GM20000 (cell line): ENCODE results near the gene ING3.

Source experiments
- DNase-seq: peaks from one replicate; pipeline ENCODE4 v3.0.0; 2012; ENCODE audit warnings: low spot score
- TF ChIP-seq, protein P1 (sequence below): IDR thresholded peaks from 2 replicates; pipeline ENCODE4 v1.5.1; 2012; ENCODE audit warnings: mild to moderate bottlenecking, control low read depth; ENCODE audit errors: extremely low read depth, missing control alignments

The ING3 gene, protein sequence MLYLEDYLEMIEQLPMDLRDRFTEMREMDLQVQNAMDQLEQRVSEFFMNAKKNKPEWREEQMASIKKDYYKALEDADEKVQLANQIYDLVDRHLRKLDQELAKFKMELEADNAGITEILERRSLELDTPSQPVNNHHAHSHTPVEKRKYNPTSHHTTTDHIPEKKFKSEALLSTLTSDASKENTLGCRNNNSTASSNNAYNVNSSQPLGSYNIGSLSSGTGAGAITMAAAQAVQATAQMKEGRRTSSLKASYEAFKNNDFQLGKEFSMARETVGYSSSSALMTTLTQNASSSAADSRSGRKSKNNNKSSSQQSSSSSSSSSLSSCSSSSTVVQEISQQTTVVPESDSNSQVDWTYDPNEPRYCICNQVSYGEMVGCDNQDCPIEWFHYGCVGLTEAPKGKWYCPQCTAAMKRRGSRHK

DNA sequence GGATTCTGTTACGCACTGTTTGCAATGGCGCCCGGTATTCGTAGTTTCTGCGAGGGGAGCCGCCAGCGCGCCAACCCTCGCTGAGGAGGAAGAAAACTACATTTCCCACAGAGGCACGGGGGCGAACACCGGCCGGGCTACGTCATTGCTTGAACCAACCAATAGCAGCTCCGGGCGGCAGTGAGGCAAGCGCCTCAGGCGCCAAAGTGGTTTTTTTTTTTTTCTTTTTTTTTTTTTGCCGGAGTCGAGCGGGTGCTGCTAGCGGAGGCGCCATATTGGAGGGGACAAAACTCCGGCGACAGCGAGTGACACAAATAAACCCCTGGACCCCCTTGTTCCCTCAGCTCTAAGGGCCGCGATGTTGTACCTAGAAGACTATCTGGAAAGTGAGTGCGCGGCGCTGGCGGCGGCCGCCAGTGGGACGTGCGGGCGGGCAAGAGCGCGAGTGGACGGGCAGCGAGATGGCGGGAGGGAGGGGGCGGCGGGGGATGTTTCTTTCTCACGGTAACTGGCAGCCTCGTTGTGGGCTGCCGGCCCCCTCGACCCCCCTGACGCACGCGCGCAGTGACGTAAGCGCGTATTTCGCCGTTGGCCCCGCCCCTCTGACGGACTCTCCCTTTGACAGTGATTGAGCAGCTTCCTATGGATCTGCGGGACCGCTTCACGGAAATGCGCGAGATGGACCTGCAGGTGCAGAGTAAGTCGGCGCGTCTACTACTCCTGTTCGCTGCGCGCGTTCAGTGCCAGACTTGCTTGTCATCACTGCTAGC is at the start of gene ING3:
ING3 (plus strand) TSS at position 239 of the 770 bp plus-strand sequence; CDS start at position 359, 120 bp downstream.
- TF ChIP-seq, protein P1, sequence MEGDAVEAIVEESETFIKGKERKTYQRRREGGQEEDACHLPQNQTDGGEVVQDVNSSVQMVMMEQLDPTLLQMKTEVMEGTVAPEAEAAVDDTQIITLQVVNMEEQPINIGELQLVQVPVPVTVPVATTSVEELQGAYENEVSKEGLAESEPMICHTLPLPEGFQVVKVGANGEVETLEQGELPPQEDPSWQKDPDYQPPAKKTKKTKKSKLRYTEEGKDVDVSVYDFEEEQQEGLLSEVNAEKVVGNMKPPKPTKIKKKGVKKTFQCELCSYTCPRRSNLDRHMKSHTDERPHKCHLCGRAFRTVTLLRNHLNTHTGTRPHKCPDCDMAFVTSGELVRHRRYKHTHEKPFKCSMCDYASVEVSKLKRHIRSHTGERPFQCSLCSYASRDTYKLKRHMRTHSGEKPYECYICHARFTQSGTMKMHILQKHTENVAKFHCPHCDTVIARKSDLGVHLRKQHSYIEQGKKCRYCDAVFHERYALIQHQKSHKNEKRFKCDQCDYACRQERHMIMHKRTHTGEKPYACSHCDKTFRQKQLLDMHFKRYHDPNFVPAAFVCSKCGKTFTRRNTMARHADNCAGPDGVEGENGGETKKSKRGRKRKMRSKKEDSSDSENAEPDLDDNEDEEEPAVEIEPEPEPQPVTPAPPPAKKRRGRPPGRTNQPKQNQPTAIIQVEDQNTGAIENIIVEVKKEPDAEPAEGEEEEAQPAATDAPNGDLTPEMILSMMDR = no peak
- peak; percentile 87 for DNase-seq

DNA sequence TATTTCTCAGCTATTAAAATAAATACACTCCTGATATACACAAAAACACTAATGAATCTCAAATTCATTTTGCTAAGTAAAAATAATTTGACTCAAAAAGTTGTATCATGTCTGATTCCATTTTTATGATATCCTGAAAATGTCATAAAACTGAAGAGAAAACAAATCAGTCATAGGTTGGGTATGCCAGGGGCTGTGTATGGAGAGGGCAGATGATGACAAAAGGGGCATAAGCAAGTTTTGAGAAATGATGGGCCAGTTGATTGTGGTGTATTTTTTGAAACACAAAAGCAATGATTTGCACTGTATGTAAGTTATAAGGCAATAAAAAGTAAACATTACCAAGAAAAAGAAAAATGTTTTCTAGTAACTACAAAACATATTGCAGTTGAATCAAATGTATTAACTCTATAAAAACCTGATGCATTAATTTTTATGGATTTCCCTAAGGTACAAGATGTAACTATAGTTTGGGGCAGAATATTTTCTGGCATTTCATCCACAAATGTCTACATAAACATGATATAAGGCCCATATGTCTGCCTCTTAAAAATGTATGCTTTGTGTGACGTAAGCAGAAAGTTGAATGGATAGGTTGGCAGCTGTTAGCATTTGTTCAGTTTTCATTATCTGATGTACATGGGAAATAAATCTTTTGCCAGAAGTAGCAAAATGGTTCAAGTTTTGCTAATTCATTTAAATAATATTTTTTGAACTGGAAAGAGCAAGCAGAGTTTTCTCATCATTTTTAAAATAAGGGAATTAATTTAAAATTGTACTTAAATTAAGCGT is 35.1 kb upstream of the ING3 start:
- DNase-seq = no peak

DNA sequence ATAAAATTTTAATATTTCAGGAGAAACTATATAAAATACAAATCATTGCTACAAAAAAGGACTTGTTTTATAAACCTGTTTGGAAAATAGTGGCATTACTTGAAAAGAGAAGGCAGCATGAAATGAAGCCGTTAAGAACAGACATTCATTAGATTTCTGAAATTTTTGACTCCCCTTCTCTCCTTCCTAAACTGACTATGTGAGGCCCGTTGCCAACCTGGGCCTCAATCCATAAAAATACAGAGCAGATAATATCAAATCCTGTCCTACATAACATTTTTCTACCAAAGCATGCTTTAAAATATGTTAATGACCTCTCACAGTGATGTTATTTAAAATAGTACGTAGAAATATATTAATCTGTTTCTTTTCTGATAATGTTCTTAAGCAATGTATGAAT is 34.5 kb upstream of the ING3 start:
- TF ChIP-seq, protein P1 = no peak
- no peak for DNase-seq

More for the DNA sequence above, 35.1 kb upstream of the ING3 start:
- TF ChIP-seq, protein P1 = no peak

DNA sequence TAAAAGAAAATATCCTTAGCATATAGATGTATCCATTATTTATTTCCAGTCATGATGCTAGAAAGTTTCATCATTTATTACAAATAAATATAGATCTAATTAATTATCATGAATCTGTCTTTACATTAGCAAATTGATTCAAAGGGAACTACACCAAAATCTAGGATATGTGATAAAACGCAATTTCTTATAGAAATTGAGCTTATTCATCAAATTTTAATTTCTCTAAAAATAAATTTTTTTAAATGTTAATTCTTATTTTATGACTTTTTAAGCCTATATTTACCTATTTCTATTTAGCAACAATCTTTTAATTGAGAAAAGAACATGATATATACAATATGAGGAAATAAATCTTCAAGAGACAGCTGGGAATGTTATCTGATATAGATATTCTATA is 34.0 kb upstream of the ING3 start:
- DNase-seq = no peak

DNA sequence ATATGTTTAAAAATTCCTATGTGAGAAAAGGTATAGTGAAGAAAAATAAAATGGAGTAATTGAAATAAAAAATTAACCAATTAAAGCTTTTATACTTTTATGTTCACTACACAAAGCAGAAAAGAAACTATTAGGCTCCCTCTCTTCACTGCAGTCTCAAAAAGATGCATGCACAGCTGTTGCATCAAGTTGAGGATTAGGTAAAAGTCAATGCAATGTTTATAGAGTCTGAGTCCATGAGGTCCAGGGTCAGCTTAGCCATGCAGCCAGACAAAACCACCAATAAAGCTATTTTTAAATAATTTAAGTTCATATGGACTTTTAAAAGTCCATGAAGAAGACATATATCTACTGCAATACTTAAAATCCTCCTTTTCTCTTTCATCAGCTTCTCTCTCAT is 31.1 kb upstream of the ING3 start:
- no peak for DNase-seq
- TF ChIP-seq, protein P1 = no peak

More for the DNA sequence above, 34.0 kb upstream of the ING3 start:
- TF ChIP-seq, protein P1 = no peak

DNA sequence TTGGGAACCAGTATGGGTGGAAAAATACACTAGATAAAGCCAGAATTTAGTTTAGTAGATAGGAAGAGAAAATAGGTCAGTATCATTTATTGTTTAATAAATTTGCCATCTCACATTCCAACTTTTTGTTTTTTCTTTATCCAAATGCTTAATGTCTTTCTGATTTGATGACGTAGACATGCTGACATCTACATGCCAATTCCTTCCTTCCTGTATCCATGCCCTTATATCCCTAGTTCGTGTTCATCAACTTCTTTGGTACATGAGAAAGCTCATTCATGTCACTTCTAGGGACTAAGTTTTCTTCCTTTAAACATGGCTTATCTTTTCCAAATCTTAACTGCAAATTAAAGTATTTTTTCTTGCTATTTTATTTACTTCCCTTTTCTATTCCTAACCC is 30.5 kb upstream of the ING3 start:
- TF ChIP-seq, protein P1 = no peak
- no peak for DNase-seq
